NCI-H187 treated with DMSO at 0.1 percent for 48 hours (cell line): ENCODE measurements around the gene FSD2.
"Not testable (repeated sequence)": the region's sequence is repeated elsewhere in the genome, so short reads cannot be mapped to it uniquely, and the experiment has no call there.

Experiments used
- DNase-seq: peaks from one replicate; lab custom pipeline; 2025; lab: John Stamatoyannopoulos, UW

Gene FSD2

DNA sequence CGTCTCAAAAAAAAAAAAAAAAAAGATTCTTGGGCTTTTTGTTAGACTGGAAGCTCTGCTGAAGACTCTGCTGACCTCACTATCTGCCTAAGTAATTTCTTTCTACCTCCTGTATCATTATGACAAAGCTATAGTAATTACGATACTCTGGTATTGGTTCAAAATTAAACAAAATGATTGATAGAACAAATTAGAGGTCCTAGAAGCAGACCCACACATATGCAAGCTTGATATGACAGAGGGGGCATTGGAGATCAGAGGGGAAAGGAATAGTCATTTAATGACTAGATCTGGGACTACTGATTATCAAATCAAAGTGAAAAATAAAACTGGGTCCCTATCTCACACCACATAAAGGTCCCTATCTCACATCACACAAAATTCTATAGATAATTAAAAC is 74.3 kb downstream of the FSD2 start:
- no peak for DNase-seq

DNA sequence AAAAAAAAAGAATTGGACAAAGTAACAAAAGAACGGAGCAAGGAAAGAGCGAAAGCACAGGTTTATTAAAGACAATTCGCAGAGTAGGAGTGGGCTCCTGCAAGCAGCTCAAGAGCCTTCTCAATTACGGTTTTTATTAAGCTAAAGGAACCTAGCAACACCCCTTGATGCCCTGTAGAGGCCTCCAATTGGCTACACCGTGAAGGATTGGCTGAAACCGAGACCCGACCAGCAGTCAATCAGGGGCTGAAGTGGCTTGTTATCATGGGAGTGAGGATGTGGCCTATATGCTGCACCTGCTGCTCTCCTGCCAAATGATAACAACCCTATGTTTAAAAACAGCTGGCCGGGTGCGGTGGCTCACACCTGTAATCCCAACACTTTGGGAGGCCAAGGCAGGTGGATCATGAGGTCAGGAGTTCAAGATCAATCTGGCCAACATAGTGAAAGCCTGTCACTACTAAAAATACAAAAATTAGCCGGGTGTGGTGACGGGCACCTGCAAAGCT is 75.8 kb downstream of the FSD2 start:
- no peak for DNase-seq

DNA sequence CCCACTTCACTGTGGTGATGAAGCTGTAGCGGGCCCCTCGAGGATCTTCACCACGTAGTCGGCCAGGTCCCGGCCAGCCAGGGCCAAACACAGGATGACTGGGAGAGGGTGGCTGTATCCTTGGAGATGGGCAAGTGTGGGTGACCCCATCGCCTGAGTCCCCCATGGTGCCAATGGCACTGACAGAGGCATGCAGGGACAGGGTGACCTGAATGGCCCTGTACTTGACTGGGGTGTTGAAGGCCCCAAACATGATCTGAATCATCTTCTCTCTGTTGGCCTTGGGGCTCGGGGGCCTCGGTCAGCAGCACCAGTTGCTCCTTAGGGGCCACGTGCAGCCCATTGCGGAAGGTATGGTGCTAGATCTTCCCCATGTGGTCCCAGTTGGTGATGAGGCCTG is 79.1 kb downstream of the FSD2 start:
- no peak for DNase-seq

DNA sequence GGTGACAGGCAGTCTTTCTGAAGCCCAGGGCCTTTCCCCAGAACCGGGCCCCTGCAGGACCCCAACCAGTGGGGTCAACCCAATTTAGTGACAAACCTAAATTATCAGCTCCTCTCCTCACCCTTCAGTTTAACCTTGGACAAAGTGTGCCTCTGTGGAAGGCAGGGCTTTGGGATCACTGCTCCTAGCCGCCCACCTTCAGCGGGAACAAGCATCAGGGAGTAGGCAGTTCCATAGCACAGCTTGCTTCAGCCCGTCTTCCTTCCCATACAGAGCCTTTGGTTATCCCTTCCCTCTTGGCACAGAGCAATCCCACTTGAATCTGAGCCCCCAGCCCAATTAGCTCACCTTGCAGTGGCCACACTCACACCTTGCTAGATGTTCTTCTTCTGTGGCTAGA is 90.9 kb downstream of the FSD2 start:
- no peak for DNase-seq

DNA sequence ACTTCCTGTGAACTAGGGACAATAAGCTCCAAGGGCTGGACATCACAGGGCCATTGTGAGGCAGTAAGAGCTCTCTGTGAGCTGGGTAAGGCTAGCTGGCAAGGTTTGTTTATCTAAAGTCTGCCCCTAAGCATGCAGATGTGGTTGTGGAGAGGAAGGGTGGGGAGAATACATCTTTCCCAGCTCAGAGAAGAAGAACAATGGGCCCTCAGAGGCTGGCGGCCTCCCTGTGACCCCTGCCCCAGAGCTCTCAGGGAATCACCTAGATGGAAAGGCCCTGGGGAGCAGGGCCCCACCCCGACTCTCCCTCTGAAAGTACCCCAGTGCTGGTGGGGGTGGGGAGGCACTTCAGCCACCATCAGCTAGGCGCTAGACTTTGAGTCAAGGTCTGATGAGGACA is 91.9 kb downstream of the FSD2 start:
- DNase-seq: no peak

DNA sequence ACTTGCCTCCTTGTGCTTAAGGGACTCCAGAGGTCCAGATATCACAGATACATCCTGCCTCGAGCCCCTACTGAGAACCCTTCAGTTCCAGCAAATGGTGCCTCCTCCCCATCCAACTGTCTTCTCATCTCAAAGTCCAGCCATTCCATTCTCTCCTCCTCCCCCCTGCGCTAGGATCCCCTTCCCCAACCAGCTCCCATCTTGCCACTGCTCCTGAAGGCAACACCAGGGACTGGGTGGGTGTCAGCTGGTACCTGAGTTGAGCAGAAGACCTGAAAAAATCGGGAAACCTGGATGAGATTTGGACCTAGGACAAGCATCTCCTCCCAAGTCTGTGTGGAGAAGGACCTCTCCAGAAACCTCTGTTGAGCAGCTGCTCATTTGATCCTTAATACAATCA is 93.8 kb downstream of the FSD2 start:
- no peak for DNase-seq

DNA sequence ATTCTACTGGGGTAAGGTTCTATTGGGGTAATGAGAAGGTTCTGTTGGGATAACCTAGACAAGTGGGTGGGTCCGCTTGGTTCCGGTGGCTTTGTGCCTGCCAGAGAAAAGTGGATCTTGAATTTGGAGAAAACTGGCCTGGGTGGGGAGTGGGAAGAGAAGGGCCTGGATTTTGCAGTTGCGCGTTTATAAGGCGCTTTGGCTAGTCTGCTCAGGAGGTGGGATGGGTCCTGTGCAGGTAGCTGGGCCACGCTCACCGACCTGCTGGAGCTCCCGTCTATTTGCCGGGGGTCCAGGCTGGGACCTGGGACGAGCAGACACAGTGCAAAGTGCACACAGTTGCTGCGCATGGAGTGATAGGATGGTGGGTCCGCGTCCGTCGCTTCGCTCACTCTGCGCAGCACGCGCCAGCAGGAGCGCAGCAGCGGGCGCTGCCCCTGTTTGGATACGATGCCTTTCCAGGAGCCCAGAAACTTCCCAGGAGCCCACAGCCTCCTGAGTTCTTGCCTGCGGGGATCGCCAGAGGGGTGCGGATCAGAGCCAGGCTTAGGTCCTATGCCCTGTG is 94.9 kb downstream of the FSD2 start:
- DNase-seq: no peak

DNA sequence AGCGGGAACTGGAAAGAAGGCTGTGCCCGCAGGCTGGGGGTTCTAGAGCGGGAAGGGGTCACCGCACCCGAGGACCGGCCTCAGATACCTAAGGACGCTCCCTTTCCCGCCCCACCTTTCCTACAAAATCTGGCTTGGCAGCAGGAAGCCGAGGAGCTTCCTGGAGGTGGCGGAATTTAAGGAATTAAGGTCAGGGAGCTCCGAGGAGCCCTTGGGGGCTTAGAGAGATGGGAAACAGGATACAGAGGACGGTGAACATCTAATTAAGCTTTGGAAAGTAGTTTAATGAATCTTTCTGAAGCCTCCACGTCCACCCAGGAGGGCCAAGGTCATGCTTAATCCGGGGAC is 95.7 kb downstream of the FSD2 start:
- DNase-seq: no peak

DNA sequence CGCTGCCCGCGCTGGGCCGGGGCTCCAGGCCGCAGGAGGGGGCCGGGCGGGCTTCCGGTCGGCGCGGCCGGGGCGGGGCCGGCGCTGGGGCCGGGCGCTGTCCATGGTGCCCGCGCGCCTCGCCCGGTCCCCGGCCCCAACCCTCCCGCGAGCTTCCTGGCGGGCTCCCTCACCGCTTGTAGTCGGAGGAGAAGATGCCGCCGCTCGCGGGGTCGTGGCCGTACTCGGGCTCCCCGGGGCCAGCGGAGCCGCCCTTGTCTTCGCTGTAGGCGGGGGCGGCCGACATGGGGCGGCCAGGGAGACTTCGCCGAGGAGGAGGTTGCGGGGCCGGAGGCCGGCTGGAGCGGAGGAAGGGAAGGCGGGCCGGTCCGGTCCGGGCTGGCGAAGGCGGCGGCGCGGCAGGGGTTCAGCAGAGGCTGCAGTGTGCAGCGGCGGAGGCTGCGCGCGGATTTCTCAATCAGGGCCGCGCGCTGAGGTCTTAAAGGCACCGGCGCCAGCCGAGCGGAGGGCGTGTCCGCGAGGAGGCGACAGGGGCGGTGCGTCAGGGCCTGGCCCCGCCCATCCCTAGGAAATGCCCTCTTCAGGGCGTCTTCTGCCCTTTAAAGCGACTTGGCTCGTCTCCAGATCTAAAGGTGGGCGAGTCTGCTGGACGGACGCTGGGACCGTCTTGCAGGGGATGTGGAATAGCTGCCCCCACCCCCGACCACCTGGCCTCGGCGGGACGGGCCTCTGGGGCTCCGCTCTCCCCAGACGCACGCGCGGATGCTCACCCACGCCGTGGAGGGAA is 96.3 kb downstream of the FSD2 start, which contains the start of gene AP3B2:
TSS of gene AP3B2 (minus strand) at position 455 of the 787 bp plus-strand sequence. CDS start at position 286, 169 bp downstream.
- no peak for DNase-seq

DNA sequence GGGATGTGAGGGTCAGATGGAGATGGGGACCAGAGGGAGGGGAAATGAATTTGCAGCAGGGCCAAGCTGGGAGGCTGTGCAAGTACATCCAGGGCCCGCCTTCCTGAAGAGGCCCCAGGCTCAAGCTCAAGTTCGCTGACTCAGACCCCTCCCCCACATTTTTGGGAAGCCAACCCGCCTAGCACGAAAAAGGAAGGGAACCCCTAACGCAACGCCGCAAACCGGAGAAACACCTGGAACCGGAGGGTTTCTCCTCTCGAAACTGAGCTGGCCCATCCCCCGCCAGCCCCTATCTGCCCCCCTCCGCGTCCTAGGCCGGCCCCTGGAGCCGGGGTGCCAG is 96.8 kb downstream of the FSD2 start:
- DNase-seq: no peak

DNA sequence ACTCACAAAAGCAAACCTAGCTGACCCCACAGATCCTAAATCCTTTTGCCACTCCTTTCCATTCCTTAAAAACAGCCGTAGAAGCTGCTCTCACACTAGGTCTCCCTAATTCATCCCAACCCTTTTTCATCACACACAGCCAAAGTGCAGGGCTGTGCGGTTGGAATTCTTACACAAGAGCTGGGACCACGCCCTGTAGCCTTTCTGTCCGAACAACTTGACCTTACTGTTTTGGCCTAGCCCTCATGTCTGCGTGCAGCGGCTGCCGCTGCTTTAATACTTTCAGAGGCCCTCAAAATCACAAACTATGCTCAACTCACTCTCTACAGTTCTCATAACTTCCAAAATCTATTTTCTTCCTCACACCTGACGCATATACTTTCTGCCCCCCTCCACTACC is 100.0 kb downstream of the FSD2 start:
- not testable (repeated sequence) for DNase-seq
